KMS-11 (cell line): ENCODE data around the gene HAPLN3.

Source experiments
- H2AFZ ChIP-seq: fragments of 200-600 bp; sonication (generic); 2 replicates; pipeline ENCODE4 v1.6.1; 2016; ENCODE audit warnings: antibody characterized with exemption, mixed run types, low read depth
- H3K27ac ChIP-seq: fragments of 200-600 bp; sonication (generic); 2 replicates; pipeline ENCODE4 v1.6.1; 2016; ENCODE audit warnings: mild to moderate bottlenecking, mixed run types
- H3K27me3 ChIP-seq: fragments of 200-600 bp; sonication (generic); 2 replicates; pipeline ENCODE4 v1.6.1; 2017; ENCODE audit warnings: mild to moderate bottlenecking, low read depth, mixed run types, moderate library complexity; ENCODE audit not compliant: insufficient read depth
- H3K36me3 ChIP-seq: fragments of 200-600 bp; sonication (generic); 2 replicates; pipeline ENCODE4 v1.6.1; 2017; ENCODE audit warnings: mild to moderate bottlenecking, mixed run types; ENCODE audit not compliant: insufficient read depth
- H3K4me1 ChIP-seq: fragments of 200-600 bp; sonication (generic); 2 replicates; pipeline ENCODE4 v1.6.1; 2016; ENCODE audit warnings: mild to moderate bottlenecking, low read depth, mixed run types; ENCODE audit not compliant: poor library complexity, severe bottlenecking
- H3K4me2 ChIP-seq: fragments of 200-600 bp; sonication (generic); 2 replicates; pipeline ENCODE4 v1.7.0; 2016; ENCODE audit warnings: mild to moderate bottlenecking, mixed run types
- H3K4me3 ChIP-seq: fragments of 200-600 bp; sonication (generic); IDR thresholded peaks from 2 replicates; pipeline ENCODE4 v1.6.1; 2017; ENCODE audit warnings: low read depth, low read length, mixed read lengths; ENCODE audit not compliant: insufficient read depth
- H3K79me2 ChIP-seq: fragments of 200-600 bp; sonication (generic); 2 replicates; pipeline ENCODE4 v1.6.1; 2016; ENCODE audit warnings: low read depth, mixed run types; ENCODE audit not compliant: insufficient read depth
- H3K9ac ChIP-seq: fragments of 200-600 bp; sonication (generic); 2 replicates; pipeline ENCODE4 v1.6.1; 2016; ENCODE audit warnings: mild to moderate bottlenecking, mixed run types
- H4K20me1 ChIP-seq: fragments of 200-600 bp; sonication (generic); 2 replicates; pipeline ENCODE4 v1.6.1; 2016; ENCODE audit warnings: mild to moderate bottlenecking, mixed run types; ENCODE audit not compliant: insufficient read depth
- TF ChIP-seq, protein P1 (sequence below): fragments of 200-600 bp; sonication (generic); conservative IDR thresholded peaks from 2 replicates; pipeline ENCODE4 v1.6.1; 2017; ENCODE audit warnings: low read depth, mild to moderate bottlenecking, antibody characterized with exemption, low read length, moderate library complexity, mixed read lengths

HAPLN3 gene

DNA sequence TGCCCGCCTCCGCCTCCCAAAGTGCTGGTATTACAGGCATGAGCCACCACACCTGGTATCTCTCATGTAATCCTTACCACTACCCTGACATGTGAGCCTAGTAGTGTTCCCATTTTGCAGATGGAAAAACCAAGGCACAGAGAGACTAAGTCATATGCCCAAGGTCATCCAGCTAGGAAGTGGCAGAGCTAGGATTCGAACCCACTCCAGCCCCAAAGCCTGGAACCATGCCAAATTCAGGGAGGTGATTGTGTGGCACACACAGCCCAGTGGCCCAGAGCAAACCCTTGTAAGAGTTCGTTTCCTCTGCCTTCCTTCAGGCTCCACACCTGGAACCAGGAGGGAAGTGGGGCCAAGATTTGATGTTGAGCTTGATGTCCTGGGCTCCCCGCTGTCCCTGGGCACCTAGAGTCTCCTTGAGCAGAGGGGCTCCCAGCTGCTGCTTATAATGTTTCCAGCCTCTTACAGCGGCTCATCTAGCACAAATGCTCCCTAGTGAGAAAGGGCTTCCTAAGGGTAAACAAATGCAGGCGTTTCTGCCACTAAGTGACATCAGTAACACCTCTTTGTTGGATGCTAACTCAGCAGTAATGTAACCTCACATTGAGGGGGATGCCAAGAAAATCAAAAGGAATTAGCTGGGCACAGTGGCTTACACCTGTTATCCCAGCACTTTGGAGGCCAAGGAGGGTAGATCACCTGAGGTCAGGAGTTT, 3.6 kb downstream of the HAPLN3 start:
- no peaks in the 10 kb centered on the region for H3K4me1 ChIP-seq
- TF ChIP-seq, protein P1, sequence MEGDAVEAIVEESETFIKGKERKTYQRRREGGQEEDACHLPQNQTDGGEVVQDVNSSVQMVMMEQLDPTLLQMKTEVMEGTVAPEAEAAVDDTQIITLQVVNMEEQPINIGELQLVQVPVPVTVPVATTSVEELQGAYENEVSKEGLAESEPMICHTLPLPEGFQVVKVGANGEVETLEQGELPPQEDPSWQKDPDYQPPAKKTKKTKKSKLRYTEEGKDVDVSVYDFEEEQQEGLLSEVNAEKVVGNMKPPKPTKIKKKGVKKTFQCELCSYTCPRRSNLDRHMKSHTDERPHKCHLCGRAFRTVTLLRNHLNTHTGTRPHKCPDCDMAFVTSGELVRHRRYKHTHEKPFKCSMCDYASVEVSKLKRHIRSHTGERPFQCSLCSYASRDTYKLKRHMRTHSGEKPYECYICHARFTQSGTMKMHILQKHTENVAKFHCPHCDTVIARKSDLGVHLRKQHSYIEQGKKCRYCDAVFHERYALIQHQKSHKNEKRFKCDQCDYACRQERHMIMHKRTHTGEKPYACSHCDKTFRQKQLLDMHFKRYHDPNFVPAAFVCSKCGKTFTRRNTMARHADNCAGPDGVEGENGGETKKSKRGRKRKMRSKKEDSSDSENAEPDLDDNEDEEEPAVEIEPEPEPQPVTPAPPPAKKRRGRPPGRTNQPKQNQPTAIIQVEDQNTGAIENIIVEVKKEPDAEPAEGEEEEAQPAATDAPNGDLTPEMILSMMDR, result no peak
- no peak overlapping the region for H3K4me3 ChIP-seq
- H3K27me3 ChIP-seq, result no peaks in the 10 kb centered on the region
- H3K36me3 ChIP-seq, result no peaks in the 10 kb centered on the region
- H3K4me2 ChIP-seq, result no peak overlapping the region
- no peaks in the 10 kb centered on the region for H4K20me1 ChIP-seq
- no peak overlapping the region for H2AFZ ChIP-seq
- H3K79me2 ChIP-seq, result no peaks in the 10 kb centered on the region
- H3K9ac ChIP-seq, result no peak overlapping the region
- H3K27ac ChIP-seq, result no peak overlapping the region

DNA sequence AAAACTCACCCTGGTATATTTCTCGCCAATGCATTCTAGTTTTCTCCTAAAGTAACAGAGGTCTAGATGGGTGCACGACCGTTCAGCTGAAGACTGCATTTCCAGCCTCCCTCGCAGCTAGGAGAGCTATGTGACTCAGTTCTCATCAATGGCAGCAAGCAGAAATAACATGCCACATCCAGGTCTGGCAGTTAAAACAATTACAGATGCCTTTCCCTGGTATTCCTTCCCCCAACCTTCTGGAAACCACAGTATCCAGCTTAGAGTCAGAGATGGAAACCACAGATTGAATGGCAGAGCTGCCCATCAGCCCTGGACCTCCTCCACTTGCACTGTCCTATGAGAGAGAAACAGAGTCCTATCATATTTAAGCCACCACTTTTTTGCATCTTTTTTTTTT, 4.8 kb downstream of the HAPLN3 start:
- Histone ChIP-seq H3K36me3 (no peaks in the 10 kb centered on the region), H2AFZ (no peak overlapping the region), H3K4me3 (no peak overlapping the region), H3K4me1 (no peaks in the 10 kb centered on the region), H3K27ac (no peak overlapping the region), H3K79me2 (no peaks in the 10 kb centered on the region), H3K4me2 (no peak overlapping the region), H4K20me1 (no peaks in the 10 kb centered on the region), H3K27me3 (no peaks in the 10 kb centered on the region), H3K9ac (no peak overlapping the region)
- TF ChIP-seq, protein P1, result no peak

DNA sequence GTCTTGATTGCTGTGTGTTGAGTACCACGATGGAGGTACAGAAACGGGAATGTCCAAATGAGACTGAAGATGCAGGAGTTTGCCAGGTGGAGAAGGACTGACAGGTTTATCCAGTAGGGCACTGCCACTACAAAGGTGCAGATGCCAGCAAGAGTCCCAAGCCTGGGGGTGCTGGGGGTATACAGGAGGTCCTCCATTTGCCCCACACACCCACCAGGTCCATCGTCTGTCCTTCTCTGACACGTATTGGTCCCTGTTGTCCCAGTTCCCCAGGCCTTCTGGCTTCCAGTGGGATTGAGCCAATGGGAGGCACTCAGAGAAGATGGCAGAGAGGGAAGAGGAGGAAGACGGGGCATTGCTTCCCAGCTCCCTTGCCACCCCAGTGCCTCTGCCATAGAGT, 6.6 kb downstream of the HAPLN3 start:
- TF ChIP-seq, protein P1, result no peak
- no peak overlapping the region for H3K4me2 ChIP-seq
- H3K36me3 ChIP-seq, result no peaks in the 10 kb centered on the region
- no peak overlapping the region for H3K27ac ChIP-seq
- H3K4me3 ChIP-seq, result no peak overlapping the region
- H2AFZ ChIP-seq, result no peak overlapping the region
- H4K20me1 ChIP-seq, result no peaks in the 10 kb centered on the region
- H3K27me3 ChIP-seq, result no peaks in the 10 kb centered on the region
- H3K79me2 ChIP-seq, result no peaks in the 10 kb centered on the region
- no peak overlapping the region for H3K9ac ChIP-seq
- H3K4me1 ChIP-seq, result no peaks in the 10 kb centered on the region

DNA sequence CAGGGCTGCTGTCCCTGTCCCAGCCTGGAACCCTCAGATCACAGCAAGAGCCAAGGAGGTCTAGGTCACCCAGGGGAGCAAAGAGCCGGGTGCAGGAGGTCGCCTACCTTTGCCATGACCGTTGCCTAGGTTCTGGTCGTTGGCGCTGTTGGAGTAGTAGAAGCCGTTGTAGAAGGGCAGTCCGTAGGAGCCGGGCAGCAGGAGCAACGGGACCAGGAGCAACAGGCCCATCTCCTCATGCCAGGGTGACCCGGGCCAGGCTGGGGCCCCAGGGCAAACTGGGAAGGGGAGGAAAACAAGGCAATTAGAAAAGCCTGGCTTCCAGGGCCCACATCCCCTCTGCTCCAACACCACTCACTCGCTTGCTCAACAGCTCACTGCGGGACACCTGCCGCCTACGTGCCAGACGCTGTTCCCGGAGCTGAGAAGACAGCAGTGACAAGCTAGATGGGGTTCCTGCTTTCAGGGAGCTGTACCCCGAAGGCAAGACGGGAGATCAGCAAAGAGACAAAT, 8.2 kb downstream of the HAPLN3 start:
- no peak overlapping the region for H3K27ac ChIP-seq
- no peak overlapping the region for H3K4me2 ChIP-seq
- TF ChIP-seq, protein P1, result no peak
- no peak overlapping the region for H3K9ac ChIP-seq
- no peaks in the 10 kb centered on the region for H3K27me3 ChIP-seq
- no peaks in the 10 kb centered on the region for H3K36me3 ChIP-seq
- no peaks in the 10 kb centered on the region for H3K4me1 ChIP-seq
- H2AFZ ChIP-seq, result no peak overlapping the region
- no peaks in the 10 kb centered on the region for H4K20me1 ChIP-seq
- no peak overlapping the region for H3K4me3 ChIP-seq
- H3K79me2 ChIP-seq, result no peaks in the 10 kb centered on the region
